Measurements from ENCODE around the gene TAF4.

TAF4 gene

DNA sequence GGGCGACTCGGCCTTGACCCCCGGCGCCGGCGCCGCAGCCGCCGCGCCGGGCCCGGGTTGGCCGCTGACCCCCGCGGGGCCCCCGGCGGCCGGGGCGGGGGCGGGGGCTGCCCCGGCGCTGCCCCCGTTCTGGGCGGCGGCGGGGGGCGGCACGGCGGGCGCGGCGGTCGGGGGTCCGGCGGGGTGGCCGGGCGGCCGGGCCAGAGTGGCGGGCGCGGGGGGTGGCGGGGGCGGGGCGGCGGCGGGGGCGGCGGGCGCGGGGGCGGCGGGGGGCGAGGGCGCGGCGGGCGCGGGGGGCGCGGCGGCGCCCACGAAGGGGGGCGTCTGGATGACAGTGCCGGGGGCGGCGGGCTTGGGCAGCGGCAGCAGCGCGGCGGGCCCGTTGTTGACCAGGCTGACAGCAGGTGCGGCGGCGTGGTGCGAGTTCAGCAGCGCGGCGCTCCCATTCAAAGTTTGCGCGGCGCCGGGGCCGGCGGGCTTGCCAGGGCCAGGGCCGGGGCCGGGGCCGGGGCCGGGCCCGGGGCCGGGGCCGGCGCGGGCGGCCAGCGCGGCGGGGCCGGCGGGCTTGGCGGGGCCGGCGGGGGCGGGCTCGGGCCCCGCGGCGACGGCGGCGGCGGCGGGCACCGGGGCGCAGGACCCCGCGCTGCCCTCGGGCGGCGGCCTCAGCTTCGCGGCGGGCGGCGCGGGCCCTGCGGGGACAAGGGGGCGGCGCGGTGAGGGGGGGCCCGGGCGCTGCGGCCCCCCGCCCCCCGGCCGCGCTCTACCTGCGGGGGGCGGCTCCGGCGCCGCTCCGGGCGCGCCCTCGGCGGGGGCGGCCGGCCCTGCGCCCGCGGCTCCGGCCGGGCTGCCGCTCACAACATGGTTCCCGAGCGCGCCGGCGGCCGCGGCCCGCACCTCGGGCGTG, 659 bp downstream of the TAF4 start:
- peak overlapping the region; percentile 72 for H3K27ac ChIP-seq
- peaks cover 30 to 33% of the 10 kb centered on the region in 2 experiments for H3K4me1 ChIP-seq (ENCODE audit: control insufficient read depth in 1 of 2, insufficient read depth in 1 of 2, low read depth in 1 of 2, low read length in 1 of 2)
- no peaks in the 10 kb centered on the region for H3K9me3 ChIP-seq
- peak overlapping the region; percentile 57 to 62 for H3K4me3 ChIP-seq (ENCODE audit: low read depth in 1 of 2, low read length in 1 of 2)
- peaks cover 13% of the 10 kb centered on the region for H3K36me3 ChIP-seq
- peaks cover 31% of the 10 kb centered on the region for H3K27me3 ChIP-seq
- TF ChIP-seq CTCF (IDR thresholded peaks at IDR 0.05) = no peak

DNA sequence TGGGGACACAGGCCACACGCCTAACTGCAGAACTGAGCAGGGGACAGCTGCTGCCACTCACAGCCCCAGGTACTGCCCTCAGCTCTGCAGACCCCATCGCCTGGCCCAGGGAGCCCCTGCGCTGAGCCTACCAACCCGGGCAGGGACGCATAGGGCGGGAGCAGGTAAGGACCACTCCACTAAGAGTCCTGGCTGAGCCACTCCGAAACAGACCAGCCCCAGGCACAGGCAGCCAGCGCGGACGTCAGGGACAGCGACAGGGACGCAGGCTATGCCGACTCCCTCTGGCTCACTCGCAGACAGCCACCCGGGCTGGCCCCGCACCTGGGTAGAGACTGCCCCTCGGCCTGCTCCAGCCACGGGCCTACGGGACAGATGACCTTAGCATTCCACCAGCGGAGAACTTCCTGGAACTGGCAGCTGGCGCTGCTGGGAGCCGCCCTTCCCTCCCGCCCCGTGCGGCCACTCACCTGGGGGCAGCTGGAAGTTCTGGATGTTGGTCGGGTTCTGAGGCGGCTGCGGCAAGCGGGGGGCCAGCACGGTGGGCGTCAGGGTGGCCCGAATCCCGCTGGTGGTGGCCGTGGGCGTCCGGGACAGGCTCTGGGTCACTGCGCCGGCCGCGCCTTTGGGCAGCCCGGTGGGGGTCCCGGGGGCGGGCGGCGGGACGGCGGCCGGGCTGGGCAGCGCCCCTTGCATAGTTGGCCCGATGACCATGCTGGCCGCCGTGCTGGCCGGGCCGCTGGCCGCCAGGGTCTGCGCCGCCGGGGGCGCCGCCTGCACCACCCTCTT, 1.5 kb downstream of the TAF4 start:
- H3K36me3 ChIP-seq = peaks cover 13% of the 10 kb centered on the region
- H3K4me1 ChIP-seq (ENCODE audit: control insufficient read depth in 1 of 2, insufficient read depth in 1 of 2, low read depth in 1 of 2, low read length in 1 of 2) = peaks cover 30 to 33% of the 10 kb centered on the region in 2 experiments
- peak overlapping the region in 1 of 2 experiments; percentile 8 for H3K4me3 ChIP-seq (ENCODE audit: low read depth in 1 of 2, low read length in 1 of 2)

DNA sequence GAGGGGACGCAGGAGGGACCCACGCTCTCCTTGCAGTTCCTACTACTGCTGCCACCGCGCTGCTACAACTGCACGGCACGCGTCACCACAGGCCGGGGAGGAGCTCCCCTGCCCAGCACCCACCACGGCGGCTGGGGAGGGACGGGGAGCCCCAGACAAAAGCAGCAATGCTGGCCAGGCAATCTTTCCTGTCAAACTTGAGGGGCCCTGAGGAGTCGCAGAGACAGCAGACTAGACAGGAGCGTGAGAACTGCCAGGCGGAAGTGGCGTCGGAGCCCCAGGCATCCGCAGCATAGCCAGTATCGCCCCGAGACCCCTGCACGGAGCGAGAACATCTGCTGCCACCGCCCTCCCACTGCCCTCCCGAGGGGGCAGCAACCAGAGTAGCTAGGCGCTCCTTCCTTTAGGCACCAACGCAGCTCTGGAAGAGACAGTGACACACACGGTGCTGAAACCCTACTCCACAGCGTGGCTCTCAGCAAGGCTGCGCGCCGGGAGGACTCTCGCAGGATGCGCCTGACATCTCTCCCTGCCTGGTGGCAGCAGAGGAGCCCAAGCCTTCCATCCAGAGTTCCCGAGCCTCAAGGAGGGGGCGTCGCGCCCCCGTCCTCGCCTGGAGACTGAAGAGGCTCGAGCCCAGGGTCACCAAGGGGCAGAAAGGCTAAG, 2.2 kb downstream of the TAF4 start:
- H3K4me1 ChIP-seq (ENCODE audit: control insufficient read depth in 1 of 2, insufficient read depth in 1 of 2, low read depth in 1 of 2, low read length in 1 of 2) = peaks cover 30 to 33% of the 10 kb centered on the region in 2 experiments

More for the DNA sequence above, 1.5 kb downstream of the TAF4 start:
- TF ChIP-seq CTCF (IDR thresholded peaks at IDR 0.05) = no peak
- peaks cover 22% of the 10 kb centered on the region for H3K27me3 ChIP-seq
- H3K9me3 ChIP-seq = no peaks in the 10 kb centered on the region
- H3K27ac ChIP-seq = no peak overlapping the region

GRCh38 chr20:62062661-62063314, 2.9 kb downstream of the TAF4 start:
- Histone ChIP-seq H3K36me3 (peaks cover 16% of the 10 kb centered on the region), H3K4me3 (ENCODE audit: low read depth in 1 of 2, low read length in 1 of 2) (no peak overlapping the region), H3K4me1 (ENCODE audit: control insufficient read depth in 1 of 2, insufficient read depth in 1 of 2, low read depth in 1 of 2, low read length in 1 of 2) (peaks cover 29 to 30% of the 10 kb centered on the region in 2 experiments)

More for the DNA sequence above, 2.2 kb downstream of the TAF4 start:
- no peak overlapping the region for H3K4me3 ChIP-seq (ENCODE audit: low read depth in 1 of 2, low read length in 1 of 2)
- no peak for TF ChIP-seq CTCF (IDR thresholded peaks at IDR 0.05)
- H3K36me3 ChIP-seq = peaks cover 16% of the 10 kb centered on the region
- no peaks in the 10 kb centered on the region for H3K9me3 ChIP-seq
- peaks cover 15% of the 10 kb centered on the region for H3K27me3 ChIP-seq
- no peak overlapping the region for H3K27ac ChIP-seq

More at GRCh38 chr20:62062661-62063314, 2.9 kb downstream of the TAF4 start:
- H3K9me3 ChIP-seq = no peaks in the 10 kb centered on the region
- no peak overlapping the region for H3K27ac ChIP-seq
- no peak for TF ChIP-seq CTCF (IDR thresholded peaks at IDR 0.05)
- H3K27me3 ChIP-seq = peaks cover 8% of the 10 kb centered on the region

Measured in neutrophil (primary cell).